ENCODE results near the gene GASK1A. TPM values are rescaled to one million over a fixed set of nuclear protein-coding genes. Genes with fewer than 3 reads are reported as not detected.

The GASK1A gene
- total RNA-seq, 1 experiment from 2014 or later, result not detected

GRCh38 chr3:43034200-43034599 is 55.1 kb downstream of the GASK1A start:
- no peak for TF ChIP-seq SIN3A (IDR thresholded peaks at IDR 0.05; ENCODE audit: borderline replicate concordance, insufficient read depth, low read depth, low read length)
- no peak for TF ChIP-seq TCF7L2 (IDR thresholded peaks at IDR 0.05; ENCODE audit: low read depth, low read length)
- TF ChIP-seq CTCF (IDR thresholded peaks at IDR 0.05), result no peak
- TF ChIP-seq POLR2AphosphoS5 (IDR thresholded peaks at IDR 0.05; ENCODE audit: low read depth, low read length), result no peak
- TF ChIP-seq REST (IDR thresholded peaks at IDR 0.05; ENCODE audit: insufficient read depth in 1 of 2, low read depth in 2 of 2, low read length in 1 of 2), result no peak
- Histone ChIP-seq H3K27ac (ENCODE audit: low read length) (no peak overlapping the region), H3K9me3 (ENCODE audit: control insufficient read depth, insufficient read depth, low read depth, low read length) (no peaks in the 10 kb centered on the region), H3K36me3 (ENCODE audit: control insufficient read depth, insufficient read depth, low read length) (no peaks in the 10 kb centered on the region), H3K4me3 (ENCODE audit: low read depth in 2 of 2, low read length in 2 of 2) (no peak overlapping the region), H3K4me1 (ENCODE audit: control insufficient read depth, insufficient read depth, low read length) (no peaks in the 10 kb centered on the region), H3K27me3 (ENCODE audit: control insufficient read depth, insufficient read depth, low read length) (no peaks in the 10 kb centered on the region; the same call in 1 of the 2 replicates)
- DNase-seq (ENCODE audit: low read depth, low spot score), result no peak
- intact Hi-C loops (cut with micrococcal nuclease; ENCODE audit: unreplicated experiment), result no loop called here
- in situ Hi-C loops (cut with HindIII; ENCODE audit: low pct_unique_long_range_greater_than_20kb, low sequenced_read_pairs), result no loop called here
- no peak for ATAC-seq
- POLR2A ChIA-PET, result no interaction called here
- no TSS peak for BruUV-seq (replicated peaks)
- CTCF ChIA-PET, result no interaction called here

GRCh38 chr3:43034911-43035310 is 55.8 kb downstream of the GASK1A start:
- ChIA-PET CTCF (no interaction called here), POLR2A (no interaction called here)
- no peaks in the 10 kb centered on the region for H3K4me1 ChIP-seq (ENCODE audit: control insufficient read depth, insufficient read depth, low read length)
- in situ Hi-C loops (cut with HindIII; ENCODE audit: low pct_unique_long_range_greater_than_20kb, low sequenced_read_pairs) (no loop called here), intact Hi-C loops (cut with micrococcal nuclease; ENCODE audit: unreplicated experiment) (no loop called here)
- no peaks in the 10 kb centered on the region for H3K9me3 ChIP-seq (ENCODE audit: control insufficient read depth, insufficient read depth, low read depth, low read length)
- no peak for DNase-seq (ENCODE audit: low read depth, low spot score)
- ATAC-seq, result no peak
- no peak overlapping the region for H3K4me3 ChIP-seq (ENCODE audit: low read depth in 2 of 2, low read length in 2 of 2)
- H3K27me3 ChIP-seq (ENCODE audit: control insufficient read depth, insufficient read depth, low read length), result no peaks in the 10 kb centered on the region; the same call in 1 of the 2 replicates
- TF ChIP-seq SIN3A (IDR thresholded peaks at IDR 0.05; ENCODE audit: borderline replicate concordance, insufficient read depth, low read depth, low read length), result no peak
- no peak for TF ChIP-seq TCF7L2 (IDR thresholded peaks at IDR 0.05; ENCODE audit: low read depth, low read length)
- no peak for TF ChIP-seq POLR2AphosphoS5 (IDR thresholded peaks at IDR 0.05; ENCODE audit: low read depth, low read length)
- TF ChIP-seq REST (IDR thresholded peaks at IDR 0.05; ENCODE audit: insufficient read depth in 1 of 2, low read depth in 2 of 2, low read length in 1 of 2), result no peak
- TF ChIP-seq CTCF (IDR thresholded peaks at IDR 0.05), result no peak
- no peaks in the 10 kb centered on the region for H3K36me3 ChIP-seq (ENCODE audit: control insufficient read depth, insufficient read depth, low read length)
- BruUV-seq (replicated peaks), result no TSS peak
- no peak overlapping the region for H3K27ac ChIP-seq (ENCODE audit: low read length)
